OCI-LY1 (cell line): ENCODE results near the gene KIAA1549.

Source experiments
- H2AFZ ChIP-seq: fragments of 200-600 bp; sonication (generic), shearing (Covaris generic); 2 replicates; pipeline ENCODE4 v1.6.0; 2014; ENCODE audit warnings: antibody characterized with exemption, mild to moderate bottlenecking, low read length
- H3F3A ChIP-seq: fragments of 200-600 bp; sonication (generic), shearing (Covaris generic); 2 replicates; pipeline ENCODE4 v1.6.0; 2014; ENCODE audit warnings: mild to moderate bottlenecking, antibody characterized with exemption, low read length, moderate library complexity; ENCODE audit not compliant: insufficient read depth
- H3K27ac ChIP-seq: fragments of 200-600 bp; sonication (generic); 2 replicates; pipeline ENCODE4 v1.5.1; 2014; ENCODE audit warnings: low read length, mixed run types, mild to moderate bottlenecking, low read depth; ENCODE audit not compliant: poor library complexity, severe bottlenecking
- H3K27me3 ChIP-seq: fragments of 200-600 bp; sonication (generic); 2 replicates; pipeline ENCODE4 v1.6.0; 2014; ENCODE audit warnings: antibody characterized with exemption, mild to moderate bottlenecking, low read length, moderate library complexity; ENCODE audit not compliant: insufficient read depth
- H3K36me3 ChIP-seq: fragments of 200-600 bp; sonication (generic); 2 replicates; pipeline ENCODE4 v1.6.1; 2014; ENCODE audit warnings: mild to moderate bottlenecking, antibody characterized with exemption, low read length, moderate library complexity, mixed read lengths; ENCODE audit not compliant: insufficient read depth
- H3K4me1 ChIP-seq: fragments of 200-600 bp; sonication (generic); 2 replicates; pipeline ENCODE4 v1.5.1; 2014; ENCODE audit warnings: mild to moderate bottlenecking, low read length, moderate library complexity; ENCODE audit not compliant: insufficient read depth, severe bottlenecking
- H3K4me2 ChIP-seq: fragments of 200-600 bp; sonication (generic), shearing (Covaris generic); 2 replicates; pipeline ENCODE4 v1.6.1; 2014; ENCODE audit warnings: low read length
- H3K4me3 ChIP-seq: fragments of 200-600 bp; sonication (generic); 2 replicates; pipeline ENCODE4 v1.5.1; 2014; ENCODE audit warnings: low read length, low read depth, mild to moderate bottlenecking, mixed read lengths; ENCODE audit not compliant: poor library complexity, severe bottlenecking
- H3K79me2 ChIP-seq: fragments of 200-600 bp; shearing (Covaris generic); 2 replicates; pipeline ENCODE4 v1.6.1; 2016; ENCODE audit warnings: mixed run types, low read length, mixed read lengths; ENCODE audit not compliant: insufficient read depth
- H3K9ac ChIP-seq: fragments of 200-600 bp; sonication (generic), shearing (Covaris generic); 2 replicates; pipeline ENCODE4 v1.6.1; 2014; ENCODE audit warnings: mild to moderate bottlenecking, low read length, mixed read lengths
- H3K9me2 ChIP-seq: fragments of 200-600 bp; sonication (generic), shearing (Covaris generic); 2 replicates; pipeline ENCODE4 v1.6.1; 2014; ENCODE audit warnings: low read depth, mild to moderate bottlenecking, low read length, mixed read lengths
- H3K9me3 ChIP-seq: fragments of 200-600 bp; shearing (Covaris generic); 2 replicates; pipeline ENCODE4 v1.6.1; 2014; ENCODE audit warnings: low read length, mixed read lengths
- H4K20me1 ChIP-seq: fragments of 200-600 bp; sonication (generic), shearing (Covaris generic); 2 replicates; pipeline ENCODE4 v1.6.0; 2016; ENCODE audit warnings: mild to moderate bottlenecking, low read length; ENCODE audit not compliant: insufficient read depth
- EZH2 ChIP-seq: fragments of 200-600 bp; sonication (generic), shearing (Covaris generic); IDR thresholded peaks from 2 replicates; pipeline ENCODE4 v1.8.0; 2017; ENCODE audit warnings: borderline replicate concordance, mixed run types, mild to moderate bottlenecking, antibody characterized with exemption, low read length, moderate library complexity, mixed read lengths
- TF ChIP-seq, protein P1 (sequence below): fragments of 200-600 bp; sonication (generic), shearing (Covaris generic); IDR thresholded peaks from 2 replicates; pipeline ENCODE4 v1.5.1; 2017; ENCODE audit warnings: mild to moderate bottlenecking, antibody characterized with exemption, low read length, moderate library complexity, mixed read lengths

The KIAA1549 gene

DNA sequence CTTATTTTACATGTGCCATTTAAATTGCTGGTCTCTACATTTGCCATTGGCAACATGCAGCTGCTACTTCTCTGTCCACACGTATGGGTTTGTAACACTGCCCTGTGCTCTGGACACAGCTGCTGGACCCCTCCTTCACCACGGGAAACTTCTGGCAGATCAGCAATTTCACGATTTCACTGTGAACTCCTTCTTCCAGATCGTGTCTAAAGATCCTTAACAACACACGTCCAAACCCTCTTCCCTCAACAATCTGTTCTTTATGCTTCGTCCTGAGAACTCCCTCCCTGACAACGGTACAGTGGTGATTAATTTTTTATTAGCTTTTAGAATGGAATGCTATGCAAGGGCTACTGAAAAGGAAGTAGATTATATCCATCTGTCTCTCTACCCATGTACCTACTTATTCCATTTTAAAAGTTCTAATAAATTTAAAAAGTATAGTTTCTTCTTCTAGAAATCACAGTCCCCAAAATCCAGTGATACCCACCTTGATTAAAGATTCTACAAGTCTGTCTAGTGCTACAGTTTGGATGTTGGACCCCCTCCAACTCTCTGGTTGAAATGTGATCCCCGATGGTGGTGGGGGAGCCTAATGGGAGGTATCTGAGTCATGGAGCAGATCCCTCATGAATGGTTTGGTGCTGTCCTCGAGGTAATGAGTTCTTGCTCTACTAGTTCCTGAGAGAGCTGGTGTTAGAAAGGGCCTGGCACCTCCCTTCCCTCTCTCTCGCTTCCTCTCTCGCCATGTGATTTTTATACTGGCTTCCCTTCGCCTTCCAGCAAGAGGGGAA lies 81.0 kb downstream of the KIAA1549 start:
- no peaks in the 10 kb centered on the region for H3K36me3 ChIP-seq
- no peaks in the 10 kb centered on the region for H3K79me2 ChIP-seq
- no peak overlapping the region for H3K4me3 ChIP-seq
- no peaks in the 10 kb centered on the region for H3K4me1 ChIP-seq
- no peak overlapping the region for H3K4me2 ChIP-seq
- H3K9me2 ChIP-seq = no peaks in the 10 kb centered on the region
- no peaks in the 10 kb centered on the region for H4K20me1 ChIP-seq
- H3F3A ChIP-seq = no peaks in the 10 kb centered on the region
- no peak overlapping the region for H3K27ac ChIP-seq
- H3K9ac ChIP-seq = no peak overlapping the region
- TF ChIP-seq, protein P1, sequence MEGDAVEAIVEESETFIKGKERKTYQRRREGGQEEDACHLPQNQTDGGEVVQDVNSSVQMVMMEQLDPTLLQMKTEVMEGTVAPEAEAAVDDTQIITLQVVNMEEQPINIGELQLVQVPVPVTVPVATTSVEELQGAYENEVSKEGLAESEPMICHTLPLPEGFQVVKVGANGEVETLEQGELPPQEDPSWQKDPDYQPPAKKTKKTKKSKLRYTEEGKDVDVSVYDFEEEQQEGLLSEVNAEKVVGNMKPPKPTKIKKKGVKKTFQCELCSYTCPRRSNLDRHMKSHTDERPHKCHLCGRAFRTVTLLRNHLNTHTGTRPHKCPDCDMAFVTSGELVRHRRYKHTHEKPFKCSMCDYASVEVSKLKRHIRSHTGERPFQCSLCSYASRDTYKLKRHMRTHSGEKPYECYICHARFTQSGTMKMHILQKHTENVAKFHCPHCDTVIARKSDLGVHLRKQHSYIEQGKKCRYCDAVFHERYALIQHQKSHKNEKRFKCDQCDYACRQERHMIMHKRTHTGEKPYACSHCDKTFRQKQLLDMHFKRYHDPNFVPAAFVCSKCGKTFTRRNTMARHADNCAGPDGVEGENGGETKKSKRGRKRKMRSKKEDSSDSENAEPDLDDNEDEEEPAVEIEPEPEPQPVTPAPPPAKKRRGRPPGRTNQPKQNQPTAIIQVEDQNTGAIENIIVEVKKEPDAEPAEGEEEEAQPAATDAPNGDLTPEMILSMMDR = no peak
- TF ChIP-seq EZH2 = no peak
- no peaks in the 10 kb centered on the region for H3K9me3 ChIP-seq
- no peaks in the 10 kb centered on the region for H3K27me3 ChIP-seq
- H2AFZ ChIP-seq = no peak overlapping the region

DNA sequence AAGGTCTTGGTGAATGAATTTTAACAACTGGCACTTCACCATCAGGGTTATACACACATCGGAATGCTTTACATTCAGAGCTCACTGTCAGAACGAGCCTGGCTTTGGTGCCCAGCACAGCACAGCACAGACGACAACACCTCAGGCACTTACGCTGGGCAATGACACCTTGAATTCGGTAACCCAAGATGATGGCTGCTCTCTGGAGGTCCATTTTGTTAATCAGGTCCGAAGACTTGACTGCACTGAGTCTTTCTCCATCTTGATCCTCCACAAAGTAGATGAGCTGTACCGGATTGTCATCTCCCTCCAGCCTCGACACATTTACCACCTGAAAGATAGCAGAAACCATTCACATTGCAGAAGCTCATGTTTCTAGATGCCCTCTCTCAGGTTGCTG lies 82.4 kb downstream of the KIAA1549 start:
- no peak overlapping the region for H3K4me2 ChIP-seq
- no peaks in the 10 kb centered on the region for H4K20me1 ChIP-seq
- no peak overlapping the region for H3K4me3 ChIP-seq
- H3K27ac ChIP-seq = no peak overlapping the region
- no peak overlapping the region for H2AFZ ChIP-seq
- H3F3A ChIP-seq = no peaks in the 10 kb centered on the region
- H3K9me2 ChIP-seq = no peaks in the 10 kb centered on the region
- no peaks in the 10 kb centered on the region for H3K4me1 ChIP-seq
- TF ChIP-seq, protein P1 = no peak
- TF ChIP-seq EZH2 = no peak
- H3K79me2 ChIP-seq = no peaks in the 10 kb centered on the region
- no peaks in the 10 kb centered on the region for H3K9me3 ChIP-seq
- H3K27me3 ChIP-seq = no peaks in the 10 kb centered on the region
- no peaks in the 10 kb centered on the region for H3K36me3 ChIP-seq
- no peak overlapping the region for H3K9ac ChIP-seq

DNA sequence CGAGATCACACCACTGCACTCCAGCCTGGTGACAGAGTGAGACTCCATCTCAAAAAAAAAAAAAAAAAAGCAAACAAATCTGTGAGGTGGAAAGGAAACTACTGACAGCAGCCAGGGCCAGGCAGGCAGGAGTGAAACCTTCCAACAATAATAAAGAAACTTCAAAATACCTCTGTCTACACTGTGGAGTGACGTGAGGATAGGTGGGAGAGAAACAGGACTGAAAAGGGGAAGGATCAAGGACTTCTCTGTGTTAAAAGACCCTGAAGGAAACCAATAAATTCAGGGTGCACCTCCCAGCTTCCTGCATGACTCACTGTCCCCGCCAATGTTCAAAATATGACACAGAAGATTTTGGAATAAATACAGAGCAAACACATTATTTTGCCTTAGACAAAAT lies 82.9 kb downstream of the KIAA1549 start:
- no peak for TF ChIP-seq EZH2
- TF ChIP-seq, protein P1 = no peak
- Histone ChIP-seq H3F3A (no peaks in the 10 kb centered on the region), H3K4me1 (no peaks in the 10 kb centered on the region), H3K9me2 (no peaks in the 10 kb centered on the region), H3K4me3 (no peak overlapping the region), H3K9ac (no peak overlapping the region), H3K79me2 (no peaks in the 10 kb centered on the region), H3K27me3 (no peaks in the 10 kb centered on the region), H4K20me1 (no peaks in the 10 kb centered on the region), H3K9me3 (no peaks in the 10 kb centered on the region), H3K27ac (no peak overlapping the region), H2AFZ (no peak overlapping the region), H3K4me2 (no peak overlapping the region), H3K36me3 (no peaks in the 10 kb centered on the region)
